OCI-LY7 (cell line): ENCODE data around the gene TMEFF1.

Source experiments
- CTCF ChIP-seq: fragments of 200-600 bp; sonication (generic); conservative IDR thresholded peaks from 2 replicates; pipeline ENCODE4 v1.5.1; 2014; ENCODE audit warnings: mild to moderate bottlenecking, antibody characterized with exemption, low read length, moderate library complexity, mixed read lengths
- EZH2phosphoT487 ChIP-seq: fragments of 200-600 bp; sonication (generic); IDR thresholded peaks from 2 replicates; pipeline ENCODE4 v1.6.1; 2018; ENCODE audit warnings: low read depth, borderline replicate concordance, mild to moderate bottlenecking, mixed run types, antibody characterized with exemption, low read length, moderate library complexity, mixed read lengths

- TF ChIP-seq CTCF (no peak), EZH2phosphoT487 (no peak)
Observed at GRCh38 chr9:100597236-100597635, 124.3 kb downstream of the TMEFF1 start.
